ENCODE measurements around the gene ALDH1L2. TPM values are rescaled to one million over a fixed set of nuclear protein-coding genes. Genes with fewer than 3 reads are reported as not detected.

The ALDH1L2 gene
- total and polyA plus RNA-seq, 9 of the 15 experiments (the other 6 are each of a cell fraction or from before 2014, with no cell fraction given) = 1.1 to 9.9 (median 3.8) TPM

GRCh38 chr12:104986022-104986941 is 98.0 kb downstream of the ALDH1L2 start, which contains the start of gene NOPCHAP1 (continued):
- TF ChIP-seq RERE (CRISPR knock-in tag; IDR thresholded peaks at IDR 0.05; ENCODE audit: borderline replicate concordance) (no peak), SAP30 (IDR thresholded peaks at IDR 0.05; ENCODE audit: borderline replicate concordance, insufficient read depth, low read depth, low read length, poor library complexity, severe bottlenecking) (peak; percentile 88), STAT6 (CRISPR knock-in tag; IDR thresholded peaks at IDR 0.05) (no peak), MBD2 (IDR thresholded peaks at IDR 0.05; ENCODE audit: borderline replicate concordance, low read depth) (no peak; the same call in 1 of the 2 replicates), CREB3 (tag; conservative IDR thresholded peaks at IDR 0.05; ENCODE audit: low read depth) (no peak), MCM5 (IDR thresholded peaks at IDR 0.05; ENCODE audit: low read depth) (no peak), ZNF707 (CRISPR knock-in tag; conservative IDR thresholded peaks at IDR 0.05) (no peak), HNRNPUL1 (IDR thresholded peaks at IDR 0.05; ENCODE audit: low read length) (no peak), HDAC2 (IDR thresholded peaks at IDR 0.05) (peak; percentile 41; the same call in 1 of the 2 replicates), ZNF584 (CRISPR knock-in tag; IDR thresholded peaks at IDR 0.05; ENCODE audit: low read depth) (no peak), FOSL1 (tag; conservative IDR thresholded peaks at IDR 0.05) (no peak), SNIP1 (IDR thresholded peaks at IDR 0.05; ENCODE audit: low read depth) (no peak)
- TF ChIP-seq, protein P1, sequence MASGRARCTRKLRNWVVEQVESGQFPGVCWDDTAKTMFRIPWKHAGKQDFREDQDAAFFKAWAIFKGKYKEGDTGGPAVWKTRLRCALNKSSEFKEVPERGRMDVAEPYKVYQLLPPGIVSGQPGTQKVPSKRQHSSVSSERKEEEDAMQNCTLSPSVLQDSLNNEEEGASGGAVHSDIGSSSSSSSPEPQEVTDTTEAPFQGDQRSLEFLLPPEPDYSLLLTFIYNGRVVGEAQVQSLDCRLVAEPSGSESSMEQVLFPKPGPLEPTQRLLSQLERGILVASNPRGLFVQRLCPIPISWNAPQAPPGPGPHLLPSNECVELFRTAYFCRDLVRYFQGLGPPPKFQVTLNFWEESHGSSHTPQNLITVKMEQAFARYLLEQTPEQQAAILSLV (tag; IDR thresholded peaks at IDR 0.05) = no peak
- TF ChIP-seq, protein P2, sequence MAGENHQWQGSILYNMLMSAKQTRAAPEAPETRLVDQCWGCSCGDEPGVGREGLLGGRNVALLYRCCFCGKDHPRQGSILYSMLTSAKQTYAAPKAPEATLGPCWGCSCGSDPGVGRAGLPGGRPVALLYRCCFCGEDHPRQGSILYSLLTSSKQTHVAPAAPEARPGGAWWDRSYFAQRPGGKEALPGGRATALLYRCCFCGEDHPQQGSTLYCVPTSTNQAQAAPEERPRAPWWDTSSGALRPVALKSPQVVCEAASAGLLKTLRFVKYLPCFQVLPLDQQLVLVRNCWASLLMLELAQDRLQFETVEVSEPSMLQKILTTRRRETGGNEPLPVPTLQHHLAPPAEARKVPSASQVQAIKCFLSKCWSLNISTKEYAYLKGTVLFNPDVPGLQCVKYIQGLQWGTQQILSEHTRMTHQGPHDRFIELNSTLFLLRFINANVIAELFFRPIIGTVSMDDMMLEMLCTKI (IDR thresholded peaks at IDR 0.05; ENCODE audit: partially characterized antibody) = no peak

Measured in K562 (cell line).